ENCODE measurements around the gene BBOF1.
"Not testable (repeated sequence)": the region's sequence is repeated elsewhere in the genome, so short reads cannot be mapped to it uniquely, and the experiment has no call there.

BBOF1 gene

GRCh38 chr14:74018586-74019407, at the start of gene BBOF1, which contains the start of gene ENTPD5:
BBOF1 (plus strand) TSS chr14:74019349; CDS start chr14:74019479, 130 bp downstream.
ENTPD5 (minus strand) TSS chr14:74019288; CDS start chr14:73988102, 31,186 bp downstream.
- peak; percentile 88 for DNase-seq

DNA sequence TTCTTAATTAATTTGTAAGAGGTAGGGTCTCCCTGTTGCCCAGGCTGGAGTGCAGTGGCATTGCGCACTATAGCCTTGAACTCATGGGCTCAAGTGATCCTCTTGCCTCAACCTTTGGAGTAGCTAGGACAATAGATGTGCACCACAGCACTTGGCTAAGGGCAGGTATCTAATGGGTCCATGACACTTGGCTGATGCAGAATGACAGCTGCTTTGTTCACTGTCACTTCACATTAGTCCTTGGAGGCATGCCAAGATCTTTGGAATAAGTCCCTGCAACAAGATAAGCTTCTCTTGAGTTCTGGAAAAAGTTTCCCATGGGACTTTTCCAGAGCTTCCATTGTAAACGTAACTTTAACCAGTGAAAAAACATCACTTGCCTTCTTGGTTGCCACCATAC, 45.7 kb upstream of the BBOF1 start:
- DNase-seq = no peak

DNA sequence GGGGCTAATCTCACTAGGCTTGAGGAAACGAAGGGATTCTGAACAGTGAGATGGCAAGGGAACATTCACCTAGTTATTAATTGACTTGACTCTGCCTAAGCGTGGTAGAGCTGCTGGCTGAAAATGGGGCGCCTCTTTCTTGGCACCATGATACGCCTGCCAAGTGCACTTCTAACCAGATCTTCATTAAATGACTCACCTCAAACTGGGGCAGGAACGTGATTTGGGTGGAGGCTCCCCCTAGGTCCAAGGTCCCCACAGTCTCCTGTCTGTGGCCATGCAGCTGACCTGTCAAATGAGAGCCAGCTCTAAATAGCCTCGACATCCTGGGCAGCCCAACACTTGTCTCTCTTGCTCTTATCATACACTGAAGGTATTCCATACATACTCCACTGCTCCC, 43.0 kb upstream of the BBOF1 start:
- no peak for DNase-seq

DNA sequence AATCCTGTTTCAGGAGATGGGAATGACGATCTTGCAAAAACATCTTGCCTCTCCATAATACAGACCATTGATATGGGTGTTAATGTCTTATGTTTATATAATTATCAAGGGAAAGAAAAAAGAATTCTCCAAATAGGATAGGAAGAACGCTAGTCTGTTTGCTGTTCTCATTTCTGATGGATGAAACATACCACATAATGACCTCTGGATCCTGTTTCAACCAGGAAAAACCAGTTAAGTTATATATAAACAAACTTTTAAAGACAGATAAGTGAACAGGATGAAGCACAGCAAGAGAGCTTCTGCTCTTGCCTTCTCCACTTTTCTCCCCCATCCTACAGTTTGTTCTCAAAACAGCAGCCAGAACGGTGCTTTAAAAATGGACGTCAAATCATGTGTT, 41.3 kb upstream of the BBOF1 start:
- peak; percentile 7 for DNase-seq

DNA sequence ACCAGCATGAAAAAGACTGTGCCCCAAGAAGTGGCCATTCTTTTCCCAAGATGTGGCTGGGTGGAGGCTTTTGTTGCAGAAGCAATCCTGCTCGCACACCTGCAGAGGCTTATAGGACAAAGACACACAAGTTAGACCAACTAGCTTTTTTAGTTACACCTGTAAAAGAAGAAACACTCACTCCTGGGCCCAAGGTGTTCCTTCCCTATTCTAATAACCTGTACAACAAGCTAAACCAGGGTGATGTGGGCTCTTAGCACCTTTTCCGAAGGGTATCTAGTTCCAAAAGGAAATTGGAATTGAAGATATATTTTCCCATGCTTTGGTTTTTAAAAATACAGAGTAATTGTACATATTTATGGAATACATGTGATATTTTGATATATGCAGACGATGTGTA, 31.1 kb upstream of the BBOF1 start:
- no peak for DNase-seq

DNA sequence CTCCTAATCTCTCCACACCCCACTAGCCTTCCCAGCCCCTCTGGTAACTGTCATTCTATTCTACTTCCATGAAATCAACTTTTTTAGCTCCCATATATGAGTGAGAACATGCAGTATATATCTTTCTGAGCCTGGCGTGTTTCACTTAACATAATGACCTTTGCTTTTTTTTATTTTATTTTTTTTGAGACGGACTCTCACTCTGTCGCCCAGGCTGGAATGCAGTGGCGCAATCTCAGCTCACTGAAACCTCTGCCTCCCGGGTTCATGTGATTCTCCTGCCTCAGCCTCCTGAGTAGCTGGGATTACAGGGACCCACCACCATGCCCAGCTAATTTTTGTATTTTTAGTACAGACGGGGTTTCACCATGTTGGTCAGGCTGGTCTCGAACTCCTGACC, 30.5 kb upstream of the BBOF1 start:
- DNase-seq = not testable (repeated sequence)

DNA sequence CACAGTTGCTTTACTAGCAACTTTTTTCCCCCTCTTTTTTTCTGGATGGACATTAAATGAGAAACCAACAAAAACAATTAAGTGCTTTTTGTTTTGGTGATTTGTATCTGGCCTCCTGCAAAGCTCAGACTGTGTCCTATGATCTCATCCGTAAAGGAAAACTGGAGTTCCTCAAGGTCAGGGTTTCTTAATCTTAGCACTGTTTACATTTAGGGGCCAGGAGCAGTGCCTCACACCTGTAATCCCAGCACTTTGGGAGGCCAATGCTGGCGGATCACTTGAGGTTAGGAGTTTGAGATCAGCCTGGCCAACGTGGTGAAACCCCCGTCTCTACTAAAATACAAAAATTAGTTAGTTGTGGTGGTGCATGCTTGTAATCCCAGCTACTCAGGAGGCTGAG, 28.1 kb upstream of the BBOF1 start:
- DNase-seq = no peak

DNA sequence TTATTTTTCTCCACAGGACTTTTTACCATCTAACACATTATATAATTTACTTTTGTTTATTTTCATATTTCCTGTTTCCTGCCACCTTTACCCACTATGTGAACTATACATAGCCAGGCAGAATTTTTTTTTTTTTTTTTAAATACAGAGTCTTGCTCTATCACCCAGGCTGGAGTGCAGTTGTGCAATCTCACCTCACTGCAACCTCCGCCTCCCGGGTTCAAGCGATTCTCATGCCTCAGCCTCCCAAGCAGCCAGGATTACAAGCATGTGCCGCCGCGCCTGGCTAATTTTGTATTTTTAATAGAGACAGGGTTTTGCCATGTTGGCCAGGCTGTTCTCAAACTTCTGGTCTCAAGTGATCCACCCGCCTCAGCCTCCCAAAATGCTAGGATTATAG, 24.2 kb upstream of the BBOF1 start:
- not testable (repeated sequence) for DNase-seq

DNA sequence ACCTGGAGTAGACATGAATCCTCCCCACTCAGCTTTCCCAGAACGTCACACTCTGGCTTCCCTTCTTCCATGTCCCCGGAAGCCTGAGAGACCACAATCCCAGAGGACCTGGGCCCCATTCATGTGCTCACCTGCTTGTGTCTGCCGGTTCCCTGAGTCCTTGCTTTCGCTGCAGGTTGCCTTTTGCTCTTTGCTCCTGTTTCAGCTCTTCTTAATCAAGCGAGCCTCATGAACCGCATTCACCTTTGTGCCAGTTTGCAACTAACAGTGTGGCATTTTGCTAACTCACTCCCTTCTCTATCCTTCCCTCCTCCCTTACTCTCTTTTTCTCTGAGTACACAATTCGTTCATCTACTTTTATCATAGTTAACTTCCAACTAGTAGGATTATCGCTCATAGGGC, 23.2 kb upstream of the BBOF1 start:
- DNase-seq = no peak

DNA sequence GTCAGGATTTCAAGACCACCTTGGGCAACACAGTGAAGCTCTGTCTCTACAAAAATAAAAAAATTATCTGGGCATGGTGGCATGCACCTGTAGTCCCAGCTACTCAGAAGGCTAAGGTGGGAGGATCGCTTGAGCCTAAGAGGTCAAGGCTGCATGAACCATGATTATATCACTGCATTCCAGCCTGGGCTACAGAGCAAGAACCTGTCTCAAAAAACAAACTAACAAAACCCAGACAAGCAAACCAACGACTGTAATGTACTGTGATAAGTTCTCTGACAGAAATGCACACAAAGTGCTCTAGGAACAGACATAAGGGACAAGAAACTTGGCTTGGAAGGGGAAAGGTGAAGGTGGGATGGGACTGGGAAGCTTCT, 22.4 kb upstream of the BBOF1 start:
- no peak for DNase-seq

GRCh38 chr14:73997108-73997943, 21.8 kb upstream of the BBOF1 start:
- DNase-seq = no peak

- no peak for DNase-seq
These were observed 21.2 kb upstream of the BBOF1 start for GRCh38 chr14:73997944-73998447.

- no peak for DNase-seq
These were observed 20.4 kb upstream of the BBOF1 start for GRCh38 chr14:73998726-73999125.

DNA sequence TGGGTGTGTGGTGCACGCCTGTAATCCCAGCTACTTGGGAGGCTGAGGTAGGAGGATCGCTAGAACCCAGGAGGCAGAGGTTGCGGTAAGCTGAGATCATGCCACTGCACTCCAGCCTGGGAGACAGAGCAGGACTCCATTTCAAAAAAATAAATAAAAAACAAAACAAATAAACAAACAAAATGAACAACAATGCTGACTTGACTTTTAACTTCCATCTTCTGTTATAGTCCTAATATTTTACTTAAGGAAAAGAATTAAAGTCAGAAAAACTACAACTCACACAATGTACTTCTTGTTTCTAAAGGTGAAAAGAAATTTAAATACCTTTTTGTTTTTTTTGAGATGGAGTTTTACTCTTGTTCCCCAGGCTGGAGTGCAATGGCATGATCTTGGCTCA, 13.5 kb upstream of the BBOF1 start:
- not testable (repeated sequence) for DNase-seq

GRCh38 chr14:74008843-74009499, 10.2 kb upstream of the BBOF1 start:
- no peak for DNase-seq

GRCh38 chr14:74014299-74014698, 4.8 kb upstream of the BBOF1 start:
- peak; percentile 23 for DNase-seq

GRCh38 chr14:74015176-74015575, 4.0 kb upstream of the BBOF1 start:
- no peak for DNase-seq

GRCh38 chr14:74015963-74016362, 3.2 kb upstream of the BBOF1 start:
- DNase-seq = no peak

GRCh38 chr14:74018174-74018585, 969 bp upstream of the BBOF1 start:
- DNase-seq = peak; percentile 59

DNA sequence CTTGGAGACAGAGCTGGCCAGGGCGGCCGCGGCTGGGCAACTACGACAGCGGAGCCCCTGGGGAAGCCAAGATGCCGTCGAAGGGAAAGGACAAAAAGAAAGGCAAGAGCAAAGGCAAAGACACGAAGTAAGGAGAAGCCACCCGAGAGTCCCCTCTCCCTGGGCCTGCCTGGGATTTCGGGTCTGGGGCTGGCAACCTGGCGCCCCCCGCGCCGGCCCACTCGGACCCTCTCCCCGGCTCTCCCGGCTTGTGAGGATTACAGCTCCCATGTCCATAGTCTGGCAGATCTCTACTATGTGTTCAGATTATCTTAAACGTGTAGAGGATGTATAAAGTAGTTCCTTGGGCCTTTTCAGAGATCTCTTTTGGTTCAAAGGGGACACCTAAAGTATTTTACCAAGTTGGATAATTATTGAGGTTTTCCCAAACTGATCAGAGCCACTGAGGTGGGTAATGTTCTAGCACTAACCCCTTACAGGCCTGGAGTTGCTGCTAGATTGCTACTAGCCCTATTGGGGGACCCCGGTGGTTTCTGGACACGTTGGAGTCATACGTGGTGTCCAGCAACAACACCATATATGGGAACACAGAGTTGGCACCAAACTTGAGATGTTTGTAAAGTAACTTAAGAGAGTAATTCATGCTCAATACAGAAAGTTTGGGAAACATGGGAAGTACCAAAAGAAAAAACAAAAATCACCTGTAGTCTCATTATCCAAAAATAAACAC, 424 bp downstream of the BBOF1 start:
- peak; percentile 58 for DNase-seq

GRCh38 chr14:74022346-74022745, 3.2 kb downstream of the BBOF1 start:
- DNase-seq = no peak

DNA sequence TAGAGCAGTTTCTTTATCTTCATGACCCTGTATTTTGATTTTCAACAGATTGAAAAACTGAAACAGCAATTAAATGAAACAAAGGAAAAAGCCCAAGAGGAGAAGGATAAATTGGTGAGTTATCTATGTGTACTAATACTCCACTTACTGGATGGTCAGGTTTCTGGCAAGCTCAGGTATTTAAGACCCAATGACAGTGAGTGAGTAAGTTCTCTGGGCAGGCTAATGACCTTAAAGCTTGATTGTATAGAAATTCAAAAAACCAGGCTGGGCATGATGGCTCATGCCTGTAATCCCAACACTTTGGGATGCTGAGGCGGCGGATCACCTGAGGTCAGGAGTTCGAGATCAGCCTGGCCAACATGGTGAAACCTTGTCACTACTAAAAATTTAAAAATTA, 10.0 kb downstream of the BBOF1 start:
- DNase-seq = no peak

DNA sequence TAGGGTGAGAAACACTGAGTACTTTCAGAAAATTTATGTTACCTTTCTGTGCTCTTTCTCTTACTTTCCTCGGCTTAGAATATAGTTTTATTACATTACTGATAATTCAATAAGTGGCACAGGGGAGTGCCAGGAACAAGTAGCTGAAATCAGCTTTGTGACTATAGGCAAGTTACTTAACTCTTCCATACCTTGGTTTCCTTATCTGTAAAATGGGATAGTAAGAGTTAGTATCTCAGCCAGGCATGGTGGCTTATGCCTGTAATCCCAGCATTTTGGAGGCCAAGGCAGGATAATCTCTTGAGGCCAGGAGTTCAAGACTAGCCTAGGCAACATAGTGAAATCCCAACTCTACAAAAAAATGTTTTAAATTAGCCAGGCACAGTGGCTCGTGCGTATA, 15.4 kb downstream of the BBOF1 start:
- DNase-seq = no peak
